CD14-positive monocyte (primary cell): ENCODE data around the gene SOX5. TPM values are rescaled to one million over a fixed set of nuclear protein-coding genes. Genes with fewer than 3 reads are reported as not detected.
"Not testable (repeated sequence)": the region's sequence is repeated elsewhere in the genome, so short reads cannot be mapped to it uniquely, and the experiment has no call there.

ENCODE experiments used
- DNase-seq, 3 donors: peaks; one replicate each; pipeline ENCODE4 v3.0.0-alpha.2; 2011 to 2022
- H2AFZ ChIP-seq: 2 replicates; pipeline ENCODE4 v1.6.0; 2012; ENCODE audit warnings: mild to moderate bottlenecking, low read depth, low read length, inconsistent platforms; ENCODE audit not compliant: insufficient read depth, poor library complexity, severe bottlenecking
- H3K27ac ChIP-seq, 2 donors: 1 replicate in 1 of 2; 2 replicates in 1 of 2; pipeline ENCODE4 v1.5.1; 2012 to 2013; ENCODE audit warnings: low read length in 2 of 2, control low read depth in 1 of 2, inconsistent platforms in 1 of 2, low read depth in 1 of 2, mild to moderate bottlenecking in 1 of 2
- H3K27me3 ChIP-seq, 2 donors: one replicate each; pipeline versions ENCODE4 v1.6.0 to v1.6.1; 2011 to 2013; ENCODE audit warnings: low read length in 2 of 2; ENCODE audit not compliant: control insufficient read depth in 2 of 2, insufficient read depth in 2 of 2
- H3K36me3 ChIP-seq, 2 donors: replicated peaks in 1 of 2; 1 replicate in 1 of 2; 2 replicates in 1 of 2; pipeline versions ENCODE4 v1.5.1 to v1.6.1; 2012 to 2013; ENCODE audit warnings: low read length in 2 of 2, control low read depth in 1 of 2, inconsistent platforms in 1 of 2, mild to moderate bottlenecking in 1 of 2; ENCODE audit not compliant: insufficient read depth in 2 of 2, control insufficient read depth in 1 of 2
- H3K4me1 ChIP-seq, 2 donors: 1 replicate in 1 of 2; 2 replicates in 1 of 2; pipeline versions ENCODE4 v1.5.1 to v1.6.1; 2012 to 2013; ENCODE audit warnings: low read length in 2 of 2, control low read depth in 1 of 2, inconsistent platforms in 1 of 2, mild to moderate bottlenecking in 1 of 2, moderate library complexity in 1 of 2; ENCODE audit not compliant: insufficient read depth in 2 of 2, control insufficient read depth in 1 of 2
- H3K4me2 ChIP-seq: replicated peaks from 2 replicates; pipeline ENCODE3; 2012; ENCODE audit warnings: low read length, moderate library complexity, mild to moderate bottlenecking; ENCODE audit not compliant: poor library complexity, severe bottlenecking; ENCODE audit errors: extremely low read depth
- H3K4me3 ChIP-seq, 3 experiments: fragments of 200-600 bp in 1 of 3; sonication (generic) in 1 of 3; replicated peaks in 1 of 3; 1 replicate in 2 of 3; 2 replicates in 1 of 3; pipeline ENCODE4 v1.5.1; 2011 to 2013; ENCODE audit warnings: low read length in 3 of 3, mild to moderate bottlenecking in 3 of 3, control low read depth in 2 of 3, low read depth in 2 of 3, inconsistent platforms in 1 of 3, moderate library complexity in 1 of 3
- H3K79me2 ChIP-seq: 2 replicates; pipeline ENCODE4 v1.6.0; 2012; ENCODE audit warnings: mild to moderate bottlenecking, control low read depth, inconsistent platforms, low read length, moderate library complexity; ENCODE audit not compliant: insufficient read depth
- H3K9ac ChIP-seq: 2 replicates; pipeline ENCODE4 v1.6.0; 2017; ENCODE audit warnings: low read length, mild to moderate bottlenecking; ENCODE audit not compliant: insufficient read depth, poor library complexity, severe bottlenecking
- H3K9me3 ChIP-seq, 2 donors: replicated peaks in 1 of 2; 1 replicate in 1 of 2; 2 replicates in 1 of 2; pipeline versions ENCODE4 v1.5.1 to v1.6.1; 2012 to 2013; ENCODE audit warnings: low read length in 2 of 2, control low read depth in 1 of 2; ENCODE audit not compliant: control insufficient read depth in 1 of 2, insufficient read depth in 1 of 2
- H4K20me1 ChIP-seq: 2 replicates; pipeline ENCODE4 v1.6.0; 2012; ENCODE audit warnings: mild to moderate bottlenecking, low read length, control low read depth, moderate library complexity; ENCODE audit not compliant: insufficient read depth
- H3K27ac Mint-ChIP-seq, 7 donors: one replicate each; pipeline ENCODE4 v1.8.0; 2020; ENCODE audit warnings: mild to moderate bottlenecking in 7 of 7, mixed read lengths in 7 of 7, moderate library complexity in 6 of 7, inconsistent platforms in 2 of 7
- H3K27me3 Mint-ChIP-seq, 3 donors: one replicate each; pipeline ENCODE4 v1.8.0; 2021 to 2022; ENCODE audit warnings: low read depth in 3 of 3, mild to moderate bottlenecking in 3 of 3, mixed read lengths in 3 of 3, moderate library complexity in 3 of 3, inconsistent platforms in 1 of 3
- H3K36me3 Mint-ChIP-seq, 2 donors: one replicate each; pipeline ENCODE4 v1.8.0; 2020; ENCODE audit warnings: mixed read lengths in 2 of 2, inconsistent platforms in 1 of 2, mild to moderate bottlenecking in 1 of 2
- H3K4me1 Mint-ChIP-seq: one replicate; pipeline ENCODE4 v1.8.0; 2020; ENCODE audit warnings: mild to moderate bottlenecking, mixed read lengths
- H3K4me3 Mint-ChIP-seq, 2 donors: one replicate each; pipeline ENCODE4 v1.8.0; 2020; ENCODE audit warnings: mild to moderate bottlenecking in 2 of 2, mixed read lengths in 2 of 2, moderate library complexity in 1 of 2
- H3K9me3 Mint-ChIP-seq, 7 donors: one replicate each; pipeline ENCODE4 v1.8.0; 2020 to 2022; ENCODE audit warnings: mixed read lengths in 7 of 7, mild to moderate bottlenecking in 6 of 7, moderate library complexity in 6 of 7, inconsistent platforms in 2 of 7
- CTCF ChIP-seq: fragments of 200-600 bp; IDR thresholded peaks from one replicate; pipeline ENCODE4 v1.8.0; 2022; ENCODE audit warnings: antibody characterized with exemption, mild to moderate bottlenecking
- WGBS: methylation state at CpG from one replicate; pipeline ENCODE4 v1.1.5; 2013; ENCODE audit warnings: missing lambda C conversion rate; ENCODE audit not compliant: insufficient coverage; 5-methylcytosine and 5-hydroxymethylcytosine counted together
- intact Hi-C, 2 donors: fragments of 100-400 bp; cut with micrococcal nuclease; formaldehyde crosslinking; loops; one replicate each; pipeline versions ENCODE4 v1.15.0 to v1.15.1; 2023
- polyA plus RNA-seq, 3 donors: library from polyadenylated mRNA; depleted of rRNA in 1 of 3; unstranded in 2 of 3; stranded (reverse) in 1 of 3; fragments of 300-500 nt in 2 of 3; fragments of >200 nt in 1 of 3; fragmentation: Illumina TruSeq in 2 of 3; gene quantifications; 1 replicate in 2 of 3; 2 replicates in 1 of 3; pipeline ENCODE4 v1.2.3, GENCODE V29; 2012 to 2021

The SOX5 gene
- polyA plus RNA-seq, 3 donors = not detected

GRCh38 chr12:23495472-23495871 lies 454.0 kb downstream of the SOX5 start:
- no peak for TF ChIP-seq CTCF
- Histone ChIP-seq H4K20me1 (no peaks in the 10 kb centered on the region), H3K4me2 (no peak overlapping the region), H3K27me3 (no peaks in the 10 kb centered on the region), H3K4me3 (no peak overlapping the region), H2AFZ (no peak overlapping the region), H3K79me2 (no peaks in the 10 kb centered on the region), H3K4me1 (no peaks in the 10 kb centered on the region), H3K27ac (no peak overlapping the region), H3K9ac (no peak overlapping the region), H3K36me3 (no peaks in the 10 kb centered on the region), H3K9me3 (peaks cover 10 to 13% of the 10 kb centered on the region in 2 donors)
- no peak overlapping the region for H3K4me3 Mint-ChIP-seq
- H3K4me1 Mint-ChIP-seq = no peaks in the 10 kb centered on the region
- peaks cover 0 to 1% (median 0%) of the 10 kb centered on the region in 3 donors for H3K27me3 Mint-ChIP-seq
- no peak overlapping the region for H3K27ac Mint-ChIP-seq
- H3K9me3 Mint-ChIP-seq = peaks cover 2 to 15% (median 7%) of the 10 kb centered on the region in 7 donors
- intact Hi-C loops = no loop called here
- DNase-seq = no peak
- WGBS = no CpG with 5 or more reads among the region's 2 CpGs
- H3K36me3 Mint-ChIP-seq = no peaks in the 10 kb centered on the region

DNA sequence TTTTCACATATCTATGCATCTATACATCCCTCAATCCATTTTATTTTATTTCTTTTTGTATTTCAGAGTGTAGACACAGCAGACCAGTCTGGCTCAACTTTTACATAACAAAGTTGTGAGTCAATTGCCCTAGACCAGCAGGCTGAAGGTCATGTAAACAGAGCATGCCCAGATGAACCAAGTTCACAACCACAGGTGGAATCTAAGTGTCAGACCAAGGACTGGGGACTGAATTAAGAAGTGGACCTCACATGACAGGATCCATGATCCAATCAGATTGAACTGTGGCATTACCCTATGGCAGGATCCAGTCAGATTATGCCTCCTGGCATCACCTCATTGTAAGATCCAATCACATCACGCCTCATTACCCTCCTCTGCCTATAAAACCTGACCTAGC lies 455.8 kb downstream of the SOX5 start:
- Mint-ChIP-seq H3K4me1 (no peaks in the 10 kb centered on the region), H3K4me3 (no peak overlapping the region), H3K27ac (no peak overlapping the region), H3K27me3 (peaks cover 0 to 1% (median 0%) of the 10 kb centered on the region in 3 donors), H3K36me3 (no peaks in the 10 kb centered on the region), H3K9me3 (peaks cover 4 to 17% (median 7%) of the 10 kb centered on the region in 7 donors)
- H3K36me3 ChIP-seq = no peaks in the 10 kb centered on the region
- peaks cover 13 to 17% of the 10 kb centered on the region in 2 donors for H3K9me3 ChIP-seq
- no peak overlapping the region for H2AFZ ChIP-seq
- H3K27ac ChIP-seq = no peak overlapping the region
- no peaks in the 10 kb centered on the region for H3K4me1 ChIP-seq
- TF ChIP-seq CTCF = no peak
- intact Hi-C loops = no loop called here
- no peaks in the 10 kb centered on the region for H3K79me2 ChIP-seq
- no peaks in the 10 kb centered on the region for H4K20me1 ChIP-seq
- H3K27me3 ChIP-seq = no peaks in the 10 kb centered on the region
- DNase-seq = no peak
- no peak overlapping the region for H3K4me3 ChIP-seq
- no peak overlapping the region for H3K4me2 ChIP-seq
- no peak overlapping the region for H3K9ac ChIP-seq
- 50% methylated on average over 1 of the region's 1 CpG for WGBS

- H3K4me1 Mint-ChIP-seq, H3K27ac Mint-ChIP-seq, H2AFZ ChIP-seq, H3K4me1 ChIP-seq, H3K36me3 Mint-ChIP-seq, intact Hi-C loops, H3K4me3 Mint-ChIP-seq, H3K4me3 ChIP-seq, H3K27ac ChIP-seq, H3K9ac ChIP-seq, H3K79me2 ChIP-seq, H4K20me1 ChIP-seq, H3K4me2 ChIP-seq, H3K27me3 ChIP-seq, DNase-seq, H3K36me3 ChIP-seq, H3K27me3 Mint-ChIP-seq: not testable (repeated sequence)
- peaks cover 12 to 17% of the 10 kb centered on the region in 2 donors for H3K9me3 ChIP-seq
- WGBS = no CpG with 5 or more reads among the region's 3 CpGs
- H3K9me3 Mint-ChIP-seq = peaks cover 2 to 13% (median 9%) of the 10 kb centered on the region in 7 donors
Measured at GRCh38 chr12:23491029-23491428, 458.4 kb downstream of the SOX5 start.
